ENCODE results near the gene TLR7.

DNA sequence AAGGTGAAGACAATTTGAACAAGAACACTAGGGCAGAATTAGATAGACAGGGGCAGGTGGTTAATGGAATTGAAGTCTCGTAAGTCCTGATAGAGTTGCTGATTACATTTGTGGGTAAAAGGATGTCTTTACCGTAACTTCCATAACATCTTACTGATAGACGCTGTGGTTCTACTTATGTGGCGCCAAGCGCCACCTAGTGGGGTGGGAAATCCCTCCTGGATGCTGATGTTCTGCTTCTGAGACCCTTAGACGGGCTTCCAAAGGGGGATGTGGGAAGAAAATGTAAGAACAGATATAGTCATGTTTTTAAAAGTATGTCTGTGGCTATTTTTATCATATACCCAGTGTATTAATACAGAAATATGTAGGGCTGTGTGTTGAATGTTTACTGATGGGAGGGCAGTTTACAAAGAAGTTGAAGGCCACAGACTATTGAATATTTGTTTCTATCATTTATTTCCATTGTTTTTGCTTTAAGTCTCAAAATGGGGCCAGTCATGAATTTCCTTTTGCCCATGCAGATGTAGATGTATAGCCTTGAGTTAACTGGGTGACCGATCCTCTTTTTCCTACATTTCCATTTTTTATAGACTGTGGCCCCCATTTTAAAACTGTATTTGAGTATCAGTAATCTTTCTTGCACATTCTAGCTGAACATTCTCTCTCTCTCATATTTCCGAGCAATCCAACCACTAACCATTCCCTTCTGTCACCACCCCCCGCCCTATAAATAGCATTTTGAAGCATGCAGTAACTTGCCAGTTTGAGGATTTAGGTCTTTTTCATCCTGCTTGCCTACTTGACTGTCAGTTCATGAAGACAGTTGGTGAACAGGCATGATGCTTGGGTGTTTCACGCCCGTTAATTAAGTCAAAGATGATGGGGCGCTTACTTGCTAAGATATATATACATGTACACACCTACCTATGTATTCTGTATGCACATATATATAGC, 27.5 kb downstream of the TLR7 start:
- TF ChIP-seq, protein P1, sequence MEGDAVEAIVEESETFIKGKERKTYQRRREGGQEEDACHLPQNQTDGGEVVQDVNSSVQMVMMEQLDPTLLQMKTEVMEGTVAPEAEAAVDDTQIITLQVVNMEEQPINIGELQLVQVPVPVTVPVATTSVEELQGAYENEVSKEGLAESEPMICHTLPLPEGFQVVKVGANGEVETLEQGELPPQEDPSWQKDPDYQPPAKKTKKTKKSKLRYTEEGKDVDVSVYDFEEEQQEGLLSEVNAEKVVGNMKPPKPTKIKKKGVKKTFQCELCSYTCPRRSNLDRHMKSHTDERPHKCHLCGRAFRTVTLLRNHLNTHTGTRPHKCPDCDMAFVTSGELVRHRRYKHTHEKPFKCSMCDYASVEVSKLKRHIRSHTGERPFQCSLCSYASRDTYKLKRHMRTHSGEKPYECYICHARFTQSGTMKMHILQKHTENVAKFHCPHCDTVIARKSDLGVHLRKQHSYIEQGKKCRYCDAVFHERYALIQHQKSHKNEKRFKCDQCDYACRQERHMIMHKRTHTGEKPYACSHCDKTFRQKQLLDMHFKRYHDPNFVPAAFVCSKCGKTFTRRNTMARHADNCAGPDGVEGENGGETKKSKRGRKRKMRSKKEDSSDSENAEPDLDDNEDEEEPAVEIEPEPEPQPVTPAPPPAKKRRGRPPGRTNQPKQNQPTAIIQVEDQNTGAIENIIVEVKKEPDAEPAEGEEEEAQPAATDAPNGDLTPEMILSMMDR (conservative IDR thresholded peaks at IDR 0.05; ENCODE audit: low read depth, low read length): peak; percentile 81
- TF ChIP-seq EZH2 (IDR thresholded peaks at IDR 0.05; ENCODE audit: borderline replicate concordance, low read depth, low read length, poor library complexity, severe bottlenecking): no peak
